Left ventricle myocardium superior (tissue), 1 donor: ENCODE results near the gene CYB561D2. TPM values are rescaled to one million over a fixed set of nuclear protein-coding genes. Genes with fewer than 3 reads are reported as not detected.
"Not testable (repeated sequence)": the region's sequence is repeated elsewhere in the genome, so short reads cannot be mapped to it uniquely, and the experiment has no call there.

Experiments used
- ATAC-seq: fragments of 200-7000 bp; cut with Tn5 transposase; one replicate; pipeline ENCODE4 v1.9.1; 2020; ENCODE audit warnings: mild to moderate bottlenecking, moderate library complexity
- DNase-seq: peaks from one replicate; pipeline ENCODE4 v3.0.0-alpha.2; 2020
- intact Hi-C: fragments of 100-400 bp; cut with micrococcal nuclease; formaldehyde crosslinking; loops from one replicate; pipeline ENCODE4 v1.11.0; 2022
- long read RNA-seq: library from polyadenylated mRNA; unstranded; transcript quantifications from one replicate; pipeline ENCODE4 v2.0.0, GENCODE V29; 2021
- total RNA-seq: library from RNA; stranded (reverse); fragmentation: NEBNext Ultra II Directional; extraction: Animal tissue kit (Norgen Biotek cat#: 25700); gene quantifications from one replicate; pipeline ENCODE4 v1.2.1, GENCODE V29; 2021
- donor health status: DM: no; HTN: yes; CAD: no; lungs with severe emphysema.

CYB561D2 gene
- total RNA-seq: 5.2 TPM
- long read RNA-seq, partial matches to known transcripts: 1 of 11 reads
- long read RNA-seq, other reads (novel, unspliced or antisense): 4 of 11 reads

GRCh38 chr3:50350527-50351322 is at the start of gene CYB561D2, which contains the start of gene NPRL2:
CYB561D2 (plus strand) TSS chr3:50350862; CDS start chr3:50351434, 572 bp downstream.
NPRL2 (minus strand) TSS chr3:50350775; CDS start chr3:50350652, 123 bp downstream.
- ATAC-seq (peak; percentile 95), DNase-seq (peak; percentile 98)
- intact Hi-C loops: no loop called here

GRCh38 chr3:50302095-50303012 is 48.3 kb upstream of the CYB561D2 start:
- intact Hi-C loops: no loop called here
- peak; percentile 47 for DNase-seq
- ATAC-seq: no peak

GRCh38 chr3:50303013-50303815 is 47.4 kb upstream of the CYB561D2 start, which contains the start of gene HYAL1:
HYAL1 (minus strand) TSS chr3:50303574; CDS start chr3:50302956, 618 bp downstream.
- DNase-seq (peak; percentile 91), ATAC-seq (peak; percentile 56)
- intact Hi-C loops: no loop called here

GRCh38 chr3:50304601-50305000 is 46.1 kb upstream of the CYB561D2 start:
- ATAC-seq: no peak
- intact Hi-C loops: no loop called here
- no peak for DNase-seq

GRCh38 chr3:50312041-50312440 is 38.6 kb upstream of the CYB561D2 start:
- intact Hi-C loops, DNase-seq, ATAC-seq: not testable (repeated sequence)

GRCh38 chr3:50314342-50314741 is 36.3 kb upstream of the CYB561D2 start:
- intact Hi-C loops: no loop called here
- peak; percentile 37 for ATAC-seq
- no peak for DNase-seq

- no peak for DNase-seq
- no peak for ATAC-seq
- intact Hi-C loops: no loop called here
These were observed 35.8 kb upstream of the CYB561D2 start for GRCh38 chr3:50314816-50315215.

GRCh38 chr3:50316657-50317242 is 33.9 kb upstream of the CYB561D2 start:
- no peak for ATAC-seq
- intact Hi-C loops: no loop called here
- no peak for DNase-seq

- intact Hi-C loops: no loop called here
- ATAC-seq (no peak), DNase-seq (peak; percentile 49)
These were observed 33.4 kb upstream of the CYB561D2 start for GRCh38 chr3:50317300-50317699.

GRCh38 chr3:50318163-50318562 is 32.5 kb upstream of the CYB561D2 start:
- no peak for DNase-seq
- ATAC-seq: no peak
- intact Hi-C loops: no loop called here

- intact Hi-C loops: no loop called here
- ATAC-seq: no peak
- no peak for DNase-seq
These were observed 32.0 kb upstream of the CYB561D2 start for GRCh38 chr3:50318615-50319014.

- no peak for DNase-seq
- intact Hi-C loops: no loop called here
These were observed 31.3 kb upstream of the CYB561D2 start for GRCh38 chr3:50319181-50319893.

GRCh38 chr3:50319894-50320625 is 30.6 kb upstream of the CYB561D2 start:
- DNase-seq (no peak), ATAC-seq (no peak)
- intact Hi-C loops: no loop called here

More at GRCh38 chr3:50319181-50319893, 31.3 kb upstream of the CYB561D2 start:
- ATAC-seq: no peak

- DNase-seq (peak; percentile 90), ATAC-seq (peak; percentile 73)
- intact Hi-C loops: no loop called here
These were observed 29.8 kb upstream of the CYB561D2 start for GRCh38 chr3:50320853-50321335.

GRCh38 chr3:50321336-50322114 is 29.1 kb upstream of the CYB561D2 start:
- intact Hi-C loops: no loop called here
- peak; percentile 95 for DNase-seq
- peak; percentile 81 for ATAC-seq

- no peak for ATAC-seq
These were observed 28.6 kb upstream of the CYB561D2 start for GRCh38 chr3:50322115-50322385.

More at GRCh38 chr3:50322115-50322385, 28.6 kb upstream of the CYB561D2 start:
- intact Hi-C loops: no loop called here
- DNase-seq: no peak
